GM19467 (cell line): ENCODE data around the gene B9D2.
"Not testable (repeated sequence)": the region's sequence is repeated elsewhere in the genome, so short reads cannot be mapped to it uniquely, and the experiment has no call there.

Experiments used
- ATAC-seq: cut with Tn5 transposase; IDR thresholded peaks from one replicate; pipeline ENCODE4 v1.9.1; 2021; ENCODE audit warnings: mild to moderate bottlenecking, moderate library complexity; ENCODE audit not compliant: unreplicated experiment

The B9D2 gene, protein sequence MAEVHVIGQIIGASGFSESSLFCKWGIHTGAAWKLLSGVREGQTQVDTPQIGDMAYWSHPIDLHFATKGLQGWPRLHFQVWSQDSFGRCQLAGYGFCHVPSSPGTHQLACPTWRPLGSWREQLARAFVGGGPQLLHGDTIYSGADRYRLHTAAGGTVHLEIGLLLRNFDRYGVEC

DNA sequence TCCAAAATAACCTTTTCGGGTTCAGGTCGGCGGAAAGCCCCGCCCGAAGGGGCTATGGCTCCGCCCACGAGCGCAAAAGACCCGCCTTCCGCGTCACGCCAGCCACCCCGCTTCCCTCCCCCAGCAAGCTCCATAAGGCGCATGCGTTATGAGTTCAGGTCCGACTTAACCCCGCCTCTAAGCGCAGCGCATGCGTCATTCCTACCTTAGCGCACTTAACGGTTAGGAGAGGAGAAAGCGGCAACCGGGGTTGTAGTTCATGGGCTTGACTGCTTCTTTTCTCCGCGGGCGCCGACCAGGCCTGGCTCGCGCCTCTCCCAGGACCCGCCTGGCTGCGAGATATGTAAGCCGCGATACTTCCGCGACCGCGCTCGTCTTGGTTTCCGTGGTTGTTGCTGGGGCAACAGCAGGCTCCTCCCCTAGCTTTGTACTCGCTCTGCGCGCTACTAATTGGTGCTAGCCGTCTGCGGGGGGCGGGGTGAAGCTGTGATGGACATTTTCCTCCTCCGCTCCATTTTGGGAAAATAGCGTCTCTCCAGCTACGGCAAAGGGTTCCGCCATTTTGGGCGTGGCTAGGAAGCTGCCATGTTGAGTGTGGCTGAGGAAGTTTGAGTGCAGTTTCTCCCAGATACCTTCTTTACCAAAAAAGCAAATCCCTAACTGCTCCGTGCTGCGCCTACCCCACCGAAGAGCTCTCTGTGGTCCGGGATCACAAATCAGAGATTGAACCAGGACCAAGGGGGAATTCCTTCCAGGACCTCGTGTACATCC, at the start of gene B9D2:
TSS of gene B9D2 (minus strand) at position 397 of the 771 bp plus-strand sequence. CDS start 630 bp downstream, outside the sequence.
- ATAC-seq = peak; percentile 72

DNA sequence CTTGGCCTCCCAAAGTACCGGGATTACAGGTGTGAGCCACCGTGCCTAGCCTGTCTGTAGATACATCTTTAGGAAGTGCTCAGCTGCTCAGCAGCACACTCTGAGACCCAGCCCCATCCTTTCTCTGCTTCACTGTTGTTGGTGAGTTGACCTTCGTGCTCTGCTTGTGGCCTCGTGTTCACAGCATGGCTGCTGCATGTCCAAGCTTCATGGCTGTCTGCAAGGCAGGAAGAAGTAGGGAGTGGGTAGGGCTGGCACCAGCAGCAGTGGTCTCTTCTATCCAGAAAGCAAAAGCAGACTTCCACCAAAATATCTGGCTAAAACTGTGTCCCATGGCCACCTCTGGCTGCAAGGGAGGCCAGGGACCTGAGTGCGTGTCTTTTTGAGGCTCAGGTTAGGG, 49.0 kb upstream of the B9D2 start:
- no peak for ATAC-seq

DNA sequence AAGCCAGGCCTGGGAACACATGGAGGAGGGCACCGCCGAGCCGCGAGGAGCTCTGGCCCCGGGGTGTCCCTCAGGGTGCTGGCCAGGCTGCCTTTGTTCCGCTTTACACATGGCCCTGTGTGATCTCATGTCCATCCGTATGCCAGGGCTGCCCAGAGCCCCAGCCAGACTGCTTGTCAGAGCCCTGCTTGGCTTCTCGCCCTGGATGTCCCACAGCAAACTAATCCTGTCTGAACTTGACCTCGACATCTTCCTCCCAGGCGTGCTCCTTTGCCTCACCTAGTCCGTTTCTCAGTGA, 48.0 kb upstream of the B9D2 start:
- no peak for ATAC-seq

DNA sequence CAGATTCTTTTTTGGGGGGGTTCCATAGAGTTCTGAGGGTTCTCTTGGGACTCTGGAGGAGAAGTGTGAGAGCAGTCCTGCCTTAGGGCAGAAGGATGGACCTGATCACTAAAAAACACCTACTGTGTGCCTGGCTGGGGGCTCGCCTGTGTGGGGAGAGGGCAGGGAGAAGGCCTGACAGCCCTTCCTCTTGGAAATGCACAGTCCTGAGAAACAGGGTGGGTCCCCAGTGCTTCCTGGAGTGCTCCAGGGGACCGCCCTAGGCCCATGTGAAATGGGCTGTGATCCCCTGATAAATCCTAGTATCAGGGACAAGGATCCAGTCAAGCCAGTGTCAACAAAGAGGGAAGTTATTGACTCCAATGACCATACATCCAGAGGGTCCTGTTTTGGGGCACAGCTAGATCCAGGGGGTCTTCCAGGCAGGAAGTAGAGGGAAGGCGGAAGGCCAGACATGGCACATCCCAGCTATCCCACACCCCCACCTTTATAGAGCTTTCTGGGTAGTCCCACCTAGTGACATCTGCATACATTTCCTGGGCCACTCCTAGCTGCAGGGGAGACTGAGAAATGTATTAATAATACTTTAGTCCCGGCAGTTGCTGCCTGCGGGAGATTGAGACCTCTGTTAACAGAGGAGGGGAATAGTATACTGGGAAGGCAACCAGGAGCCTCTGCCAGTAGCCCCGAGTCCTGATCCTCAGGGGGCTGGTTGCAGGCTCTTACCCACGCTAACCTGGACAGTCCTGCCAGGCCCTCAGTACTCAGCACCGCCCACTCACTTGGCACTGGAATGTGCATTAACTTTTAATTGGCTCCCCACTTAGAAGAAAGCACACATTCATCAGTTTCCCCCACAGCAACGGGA, 47.4 kb upstream of the B9D2 start:
- no peak for ATAC-seq

DNA sequence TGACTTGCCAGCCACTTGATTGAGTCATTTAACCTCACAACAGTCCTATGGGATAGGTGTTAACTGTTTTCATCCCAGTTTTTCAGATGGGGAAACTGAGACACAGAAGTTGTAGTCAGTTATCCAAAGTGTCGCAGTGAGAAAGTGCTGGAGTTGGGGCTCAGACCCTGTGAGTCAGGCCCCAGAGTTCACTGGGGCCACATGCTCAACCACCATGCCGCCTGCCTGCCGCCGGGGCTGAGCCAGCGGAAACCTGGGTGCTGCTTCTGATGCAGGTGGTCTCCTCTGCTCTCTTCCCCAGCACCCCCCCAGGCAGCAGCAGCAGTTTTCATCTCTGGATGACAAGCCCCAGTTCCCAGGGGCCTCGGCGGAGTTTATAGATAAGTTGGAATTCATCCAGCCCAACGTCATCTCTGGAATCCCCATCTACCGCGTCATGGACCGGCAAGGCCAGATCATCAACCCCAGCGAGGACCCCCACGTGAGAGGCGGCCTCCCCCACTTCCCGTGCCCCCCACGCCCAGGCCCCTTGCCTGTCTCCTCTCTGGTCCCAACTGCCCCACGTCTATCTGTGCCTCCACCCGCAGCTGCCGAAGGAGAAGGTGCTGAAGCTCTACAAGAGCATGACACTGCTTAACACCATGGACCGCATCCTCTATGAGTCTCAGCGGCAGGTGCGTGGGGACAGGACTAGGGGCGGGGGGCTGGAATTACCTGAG, 46.5 kb upstream of the B9D2 start:
- no peak for ATAC-seq

DNA sequence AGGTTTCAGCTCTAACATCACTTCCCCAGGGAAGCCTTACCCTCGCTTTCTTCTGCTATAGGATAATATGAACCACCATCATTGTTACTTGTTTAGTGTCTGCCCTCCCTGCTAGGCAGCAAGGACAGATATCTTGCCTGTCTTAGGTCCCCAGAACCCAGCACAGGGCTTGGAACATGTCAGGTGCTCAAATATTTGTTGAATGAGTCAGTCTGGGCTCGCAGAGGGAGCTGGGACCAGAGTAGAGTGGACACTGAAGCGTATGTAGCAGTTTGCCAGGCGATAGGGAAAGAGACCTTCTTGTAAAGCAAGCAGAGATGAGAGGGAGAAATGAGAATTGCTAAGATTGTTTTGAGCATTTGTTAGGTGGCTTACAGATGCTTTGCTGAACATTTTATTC, 45.3 kb upstream of the B9D2 start:
- ATAC-seq = no peak

DNA sequence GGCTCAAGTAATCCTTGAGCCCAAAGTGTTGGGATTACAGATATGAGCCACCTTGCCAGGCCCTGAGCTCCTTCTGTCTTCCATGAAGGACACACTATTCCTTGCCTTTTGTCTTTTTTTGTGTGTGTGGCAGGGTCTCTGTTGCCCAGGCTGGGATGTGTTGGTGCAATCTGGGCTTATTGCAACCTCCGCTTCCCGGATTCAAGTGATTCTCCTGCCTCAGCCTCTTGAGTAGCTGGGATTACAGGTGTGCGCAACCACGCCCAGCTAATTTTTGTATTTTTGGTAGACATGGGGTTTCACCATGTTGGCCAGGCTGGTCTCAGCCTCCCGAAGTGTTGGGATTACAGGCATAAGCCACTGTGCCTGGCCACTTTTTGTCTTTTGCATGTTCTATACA, 44.9 kb upstream of the B9D2 start:
- ATAC-seq = not testable (repeated sequence)

DNA sequence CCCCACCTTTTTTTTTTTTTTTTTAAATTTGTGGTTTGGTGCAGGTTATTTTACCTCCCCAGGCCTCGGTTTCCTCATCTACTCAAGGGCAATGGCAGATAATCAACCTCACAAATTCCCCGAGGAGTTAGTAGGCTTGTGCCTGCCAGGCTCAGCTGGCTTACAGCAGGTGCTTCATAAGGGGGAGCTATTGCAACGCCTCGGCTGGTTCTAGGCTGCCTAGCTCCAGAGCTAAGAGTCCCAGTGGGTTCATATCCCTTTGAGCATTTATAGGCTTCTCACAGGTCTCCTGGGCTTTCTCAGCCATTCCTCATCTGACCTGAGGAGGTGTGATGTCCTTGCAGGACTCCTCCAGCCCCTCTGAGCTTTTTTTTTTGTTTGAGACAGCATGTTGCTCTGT, 44.3 kb upstream of the B9D2 start:
- ATAC-seq = no peak

DNA sequence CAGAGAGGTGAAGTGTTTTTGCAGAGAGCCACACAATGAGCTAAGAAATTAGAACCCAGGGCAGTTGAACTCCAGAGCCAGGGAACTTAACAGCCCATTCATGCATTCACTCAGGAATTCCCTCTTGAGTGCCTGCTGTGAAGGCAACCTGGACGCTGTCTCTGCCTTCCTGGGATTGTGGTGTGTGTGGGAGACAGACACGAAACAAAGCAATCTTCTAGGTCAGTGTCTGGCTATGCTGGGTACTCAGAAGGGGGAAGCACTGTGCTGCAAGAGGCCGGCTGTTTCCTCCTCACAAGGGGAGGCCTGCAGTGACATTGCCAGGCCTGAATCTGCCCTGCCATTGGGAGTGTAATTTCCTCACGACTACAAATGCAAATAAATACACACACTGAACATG, 43.3 kb upstream of the B9D2 start:
- ATAC-seq = no peak

DNA sequence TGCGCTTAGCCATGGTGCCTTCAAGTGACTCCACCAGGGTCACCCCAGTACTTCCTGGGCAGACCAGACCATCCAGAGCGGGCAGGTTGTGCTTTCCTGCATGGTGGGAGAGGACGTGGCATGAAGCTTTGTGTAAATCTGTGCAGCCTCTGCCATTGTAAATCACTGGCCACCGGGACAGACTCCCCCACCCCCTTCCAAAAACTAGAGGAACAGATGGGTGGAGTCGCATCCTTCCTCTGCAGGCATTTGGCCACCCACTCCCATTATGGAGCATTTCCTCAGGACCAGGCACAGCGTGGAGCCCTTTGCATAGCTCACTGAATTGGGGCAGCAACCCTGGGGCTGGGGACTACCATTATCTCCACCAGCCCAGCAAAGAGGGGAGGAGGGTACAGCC, 41.8 kb upstream of the B9D2 start:
- no peak for ATAC-seq

DNA sequence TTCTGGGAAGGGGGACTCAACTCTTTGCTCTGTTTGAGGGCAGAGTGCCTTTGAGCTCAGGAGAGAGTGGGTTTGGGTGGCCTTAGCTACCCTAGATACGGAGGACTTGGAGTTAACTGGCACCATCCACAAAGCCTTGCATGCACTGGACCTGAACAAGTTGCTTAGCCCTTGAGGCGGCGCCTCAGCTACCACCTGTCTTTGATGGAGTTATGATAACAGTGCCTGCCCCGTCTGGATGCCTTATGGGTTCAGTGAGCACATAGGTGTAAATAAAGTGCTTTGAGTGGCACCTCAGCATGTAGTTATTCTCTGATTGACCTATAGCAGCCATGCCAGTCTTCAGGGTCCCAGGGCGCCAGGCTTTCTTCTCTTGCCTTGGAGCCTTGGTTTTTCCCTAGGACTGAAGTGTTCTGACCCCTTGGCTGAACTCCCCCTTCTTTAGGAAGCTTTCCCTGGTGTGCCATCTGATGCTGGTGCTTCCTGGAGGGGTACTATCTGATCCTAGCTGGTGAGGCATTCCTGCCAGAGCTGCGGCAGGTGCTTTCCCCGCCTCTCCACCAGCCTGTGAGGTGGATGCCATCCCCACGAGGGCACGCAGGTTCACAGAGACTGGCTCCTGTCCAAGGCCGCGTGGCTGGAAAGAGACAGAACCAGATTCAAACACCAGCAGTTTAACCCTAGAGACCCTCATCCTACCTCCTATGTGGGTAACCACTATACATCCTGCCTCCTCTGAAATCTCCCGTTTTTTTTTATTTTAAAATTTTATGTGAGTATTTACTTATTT, 39.4 kb upstream of the B9D2 start:
- ATAC-seq = no peak

DNA sequence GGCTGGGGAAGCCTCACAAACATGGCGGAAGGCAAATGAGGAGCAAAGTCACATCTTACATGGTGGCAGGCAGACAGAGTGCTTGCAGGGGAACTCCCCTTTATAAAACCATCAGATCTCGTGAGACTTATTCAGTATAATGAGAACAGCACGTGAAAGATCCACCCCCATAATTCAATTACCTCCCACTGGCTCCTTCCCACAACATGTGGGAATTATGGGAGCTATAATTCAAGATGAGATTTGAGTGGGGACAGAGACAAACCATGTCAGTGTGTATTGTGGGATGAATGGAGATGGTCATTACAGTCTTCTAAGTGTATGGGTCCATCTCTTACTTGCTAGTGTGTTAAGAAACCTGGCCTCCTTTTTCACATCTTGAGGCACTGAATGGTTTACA, 38.1 kb upstream of the B9D2 start:
- no peak for ATAC-seq

DNA sequence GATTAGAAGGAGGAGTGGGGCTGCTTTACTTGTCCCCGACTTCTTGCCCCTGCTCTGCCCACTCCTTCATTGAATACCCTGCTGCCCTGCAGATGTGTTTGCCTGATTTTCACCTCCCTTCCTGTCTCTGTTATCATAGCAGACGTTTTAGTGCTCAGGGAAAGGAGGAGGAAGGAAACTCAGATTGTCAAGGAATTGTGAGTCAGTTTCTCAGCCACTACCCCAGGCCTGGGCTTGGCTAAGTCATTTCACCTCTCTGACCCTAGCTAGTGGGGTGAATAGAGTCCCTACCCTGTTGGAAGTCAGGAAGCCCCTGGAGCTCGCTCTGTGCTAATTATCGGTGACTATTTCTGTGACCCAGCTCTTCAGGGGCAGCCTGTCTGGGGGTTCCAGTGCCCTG, 37.5 kb upstream of the B9D2 start:
- no peak for ATAC-seq

DNA sequence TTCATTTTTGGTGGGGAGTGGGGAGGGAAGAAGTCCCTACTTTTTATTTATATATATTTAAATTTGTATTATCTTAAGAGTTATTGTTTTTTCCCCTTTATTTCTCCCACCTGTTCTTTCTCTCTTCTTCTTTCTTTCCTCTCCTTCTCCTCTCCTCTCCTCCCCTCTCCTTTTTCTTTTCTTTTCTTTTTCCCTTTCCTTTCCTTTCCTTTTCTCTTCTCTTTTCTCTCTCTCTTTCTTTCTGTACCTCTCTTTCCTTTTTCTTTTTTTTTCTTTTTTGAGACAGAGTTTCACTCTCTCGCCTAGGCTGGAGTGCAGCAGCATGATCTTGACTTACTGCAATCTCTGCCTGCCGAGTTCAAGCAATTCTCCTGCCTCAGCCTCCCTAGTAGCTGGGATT, 35.6 kb upstream of the B9D2 start:
- no peak for ATAC-seq

DNA sequence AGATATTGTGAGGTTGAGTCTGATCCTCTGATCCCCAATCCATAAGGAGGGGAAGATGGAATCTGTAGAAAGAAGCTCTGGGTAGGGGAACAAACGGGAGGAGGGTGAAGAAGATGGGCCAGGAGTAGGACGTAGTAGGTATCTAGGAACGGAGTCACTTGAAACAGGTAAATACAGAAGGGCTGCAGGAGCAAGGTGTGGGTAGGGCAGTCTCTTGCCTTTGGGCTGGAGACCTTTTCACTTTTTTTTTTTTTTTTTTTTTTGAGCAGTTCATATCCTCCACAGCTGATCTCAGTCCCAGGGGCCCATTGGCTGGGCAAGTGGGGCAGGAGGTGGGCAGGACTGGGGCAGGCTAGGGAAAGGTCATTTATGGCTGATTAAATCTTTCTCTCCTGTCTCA, 35.1 kb upstream of the B9D2 start:
- ATAC-seq = no peak

DNA sequence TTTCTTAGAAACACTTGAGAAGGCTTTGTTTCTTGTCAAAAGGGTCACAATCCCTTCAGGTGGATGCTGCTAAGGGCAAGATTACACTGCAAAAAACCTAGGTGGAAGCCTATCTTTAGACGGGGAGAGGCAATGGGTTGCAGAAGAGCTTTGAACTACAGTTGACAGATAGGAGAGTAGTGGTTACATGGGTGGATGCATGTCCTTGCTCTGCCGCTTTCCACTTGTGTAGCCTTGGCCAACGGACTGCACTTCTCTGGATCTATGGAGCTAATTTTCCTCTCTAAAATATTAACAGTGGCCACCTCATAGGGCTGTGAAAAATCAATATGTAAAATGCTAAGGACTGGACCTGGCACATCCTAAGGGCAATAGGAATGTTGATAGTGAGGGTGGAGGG, 34.6 kb upstream of the B9D2 start:
- no peak for ATAC-seq

DNA sequence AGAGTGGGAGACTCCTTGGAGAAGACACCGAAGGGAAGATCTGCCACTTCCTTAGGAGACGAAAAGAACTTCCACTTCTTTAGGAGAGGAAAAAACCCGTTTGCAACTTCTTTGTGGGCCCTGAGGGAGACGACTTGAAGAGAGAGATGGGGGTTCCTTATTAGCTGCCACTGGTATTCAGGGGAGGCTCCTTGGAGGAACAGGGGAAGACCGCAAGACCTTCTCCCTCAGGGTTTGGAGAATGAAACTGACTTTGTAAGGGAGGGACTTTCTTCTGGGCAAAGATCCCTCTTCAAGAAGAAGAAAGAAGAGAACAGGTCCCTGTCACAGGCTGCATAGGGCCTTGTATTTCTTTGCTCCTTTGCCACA, 34.1 kb upstream of the B9D2 start:
- ATAC-seq = no peak

DNA sequence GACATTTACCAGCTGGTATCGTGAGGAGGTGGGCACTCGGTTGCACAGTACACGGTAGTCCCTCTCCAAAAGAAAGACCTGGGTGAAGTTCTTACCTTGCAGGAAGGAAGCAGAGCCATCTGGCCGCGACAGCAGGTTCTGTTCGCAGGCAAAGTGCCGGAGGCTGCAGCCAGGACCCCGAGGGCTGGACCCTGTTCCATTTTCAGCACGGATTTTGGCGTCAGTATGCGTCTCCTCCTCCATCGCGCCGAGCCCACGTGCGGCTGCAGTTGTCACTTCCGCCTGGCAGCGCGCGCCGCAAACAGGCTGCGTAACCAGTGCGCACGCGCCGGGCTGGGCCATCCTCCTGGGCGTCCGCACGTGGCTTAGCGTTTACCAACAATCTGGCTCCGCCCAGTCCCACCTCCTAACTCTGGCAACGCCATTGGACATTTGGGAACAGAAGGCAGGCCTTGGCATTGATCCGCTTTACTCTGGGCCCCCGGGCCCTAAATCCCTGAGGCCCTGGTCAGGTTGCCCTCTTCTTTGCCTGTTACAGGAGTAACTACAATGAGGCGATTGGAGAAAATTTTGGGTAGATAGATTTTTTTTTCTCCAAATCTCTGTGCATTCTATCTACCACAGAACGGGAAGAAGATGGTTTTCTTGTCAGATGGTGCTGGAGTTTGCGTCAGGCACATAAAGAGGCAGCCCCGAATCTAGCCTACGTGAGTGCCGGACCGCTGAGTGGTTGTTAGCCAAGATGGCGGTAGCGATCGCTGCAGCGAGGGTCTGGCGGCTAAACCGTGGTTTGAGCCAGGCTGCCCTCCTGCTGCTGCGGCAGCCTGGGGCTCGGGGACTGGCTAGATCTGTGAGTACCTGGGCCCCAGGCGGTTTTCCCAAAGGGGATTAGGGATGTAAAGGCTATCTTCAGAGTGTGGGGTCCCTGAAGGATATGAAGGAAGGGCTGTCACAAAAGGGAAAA, 33.4 kb upstream of the B9D2 start, which contains the start of the genes BCKDHA and EXOSC5:
TSS of gene BCKDHA (plus strand) at position 733 of the 964 bp plus-strand sequence. CDS start at position 743, 10 bp downstream.
TSS of gene EXOSC5 (minus strand) at position 274 of the 964 bp plus-strand sequence. CDS start at position 243, 31 bp downstream.
- ATAC-seq = peak; percentile 90

DNA sequence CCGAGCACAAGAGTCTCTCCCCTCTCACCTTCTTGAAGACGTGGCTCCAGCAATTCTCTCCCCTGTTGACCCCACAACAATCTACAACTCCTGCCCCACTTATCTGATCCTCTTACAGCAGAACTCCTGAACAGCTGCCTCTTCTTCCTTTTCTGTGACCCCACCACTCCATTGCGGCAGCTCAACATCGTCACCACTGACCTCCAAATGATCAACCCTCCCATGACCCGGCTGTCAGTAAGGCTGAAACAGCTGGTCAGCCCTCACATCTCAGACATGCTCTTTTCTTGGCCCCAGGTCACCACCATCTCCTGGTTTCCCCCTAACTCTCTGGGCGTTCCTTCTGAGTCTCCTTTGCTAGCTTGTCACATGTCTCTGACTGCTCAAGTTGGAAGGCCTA, 31.4 kb upstream of the B9D2 start:
- no peak for ATAC-seq
